HG03060 (cell line): ENCODE results near the gene NPDC1.
A peak's percentile ranks its signal among the peaks of the same experiment; 100 is the strongest.

ENCODE experiments used
- ATAC-seq: cut with Tn5 transposase; IDR thresholded peaks from one replicate; pipeline ENCODE4 v1.9.1; 2021; ENCODE audit warnings: low read depth, moderate number of reproducible peaks; ENCODE audit not compliant: unreplicated experiment

Gene NPDC1

DNA sequence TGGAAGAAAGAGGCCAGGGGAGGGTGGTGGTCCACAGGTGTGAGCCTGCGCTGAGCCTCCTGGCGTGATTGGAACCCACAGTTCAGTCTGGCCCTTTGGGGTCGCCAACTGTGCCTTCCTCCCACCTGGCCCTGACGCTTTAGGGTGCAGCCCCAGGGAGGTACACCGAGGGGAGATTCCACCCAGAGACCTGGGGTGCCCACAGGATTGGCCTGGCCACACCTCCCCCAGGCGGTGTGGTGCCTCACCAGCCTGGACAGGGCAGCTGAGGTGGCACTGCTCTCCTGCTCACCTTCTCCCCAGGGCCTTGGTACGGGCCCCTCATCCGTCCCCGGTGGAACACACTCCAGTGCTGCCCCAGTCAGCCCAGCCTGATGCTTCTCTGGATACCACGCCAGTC is 48.6 kb downstream of the NPDC1 start:
- no peak for ATAC-seq

DNA sequence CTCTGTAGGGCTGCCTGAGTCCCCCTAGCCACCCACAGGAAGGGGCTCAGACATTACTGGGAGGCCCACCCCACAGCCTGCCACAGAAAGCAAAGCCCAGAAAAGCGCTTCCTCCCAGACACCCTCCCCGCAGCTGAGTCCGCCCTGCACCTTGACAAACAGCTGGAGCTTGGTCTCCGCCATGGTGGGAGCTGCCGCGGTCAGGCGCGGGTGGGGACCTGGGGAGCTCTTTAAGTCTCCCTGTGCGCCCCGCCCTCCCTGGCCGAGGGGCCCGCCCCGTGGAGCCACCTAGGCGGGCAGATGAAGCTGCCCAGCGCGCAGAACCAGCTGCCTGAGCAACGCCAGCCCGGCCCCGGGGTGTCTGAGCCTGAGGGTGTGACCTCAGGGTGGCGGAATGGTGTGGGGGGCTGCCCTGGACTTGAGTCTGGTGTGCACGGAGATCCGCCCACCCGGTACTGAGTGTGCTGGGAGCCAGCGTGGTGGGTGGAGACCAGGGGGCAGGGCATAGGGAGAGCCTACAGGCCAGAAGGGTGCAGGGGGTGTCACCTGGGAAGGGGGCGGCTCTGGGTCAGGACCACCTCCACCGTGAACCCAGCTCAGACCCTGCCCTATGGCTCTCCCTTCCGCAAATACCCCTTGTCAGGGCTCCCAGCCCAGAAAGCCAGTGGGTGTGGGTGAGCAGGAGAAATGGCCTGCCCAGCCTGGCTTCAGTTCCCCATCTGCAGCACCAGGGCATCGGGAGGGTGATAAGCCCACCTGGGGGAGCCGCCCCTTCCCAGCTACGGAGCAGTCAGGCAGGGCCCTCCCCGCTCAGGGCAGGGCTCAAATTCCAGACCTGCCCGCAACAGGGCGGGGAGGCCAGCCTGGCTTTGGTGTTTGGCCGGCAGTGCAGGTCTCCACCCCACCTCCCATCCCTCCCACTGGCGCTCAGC is 49.4 kb downstream of the NPDC1 start, which contains the start of gene CLIC3:
Gene CLIC3 (minus strand): TSS at position 208 of the 932 bp plus-strand sequence. CDS start 25 bp downstream, at position 183.
- no peak for ATAC-seq

DNA sequence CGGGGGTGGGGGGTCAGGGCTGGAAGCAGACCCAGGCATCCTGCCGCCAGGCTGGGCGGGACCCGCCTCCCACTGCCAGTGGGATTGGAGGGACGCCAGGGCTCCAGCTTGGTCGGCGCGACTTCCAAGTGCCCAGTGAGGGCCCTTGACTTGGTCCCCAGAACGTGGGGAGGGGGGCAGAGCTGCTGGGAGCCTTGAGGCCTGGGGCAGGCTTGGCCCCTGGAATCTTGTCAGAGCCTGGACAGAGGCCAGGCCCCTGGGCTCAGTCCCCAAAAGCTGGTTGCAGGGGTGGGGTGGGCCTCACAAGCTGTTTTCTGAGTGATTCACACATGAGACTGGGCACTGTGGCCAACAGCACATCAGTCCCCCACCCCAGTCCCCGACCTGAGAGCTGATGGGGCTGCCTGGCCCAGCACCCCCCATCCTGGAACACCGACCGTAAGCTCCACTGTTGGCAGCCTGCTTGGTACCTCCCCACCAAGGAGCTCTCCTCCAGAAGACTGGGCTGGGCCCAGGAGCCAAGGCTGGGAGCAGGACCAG is 50.1 kb downstream of the NPDC1 start:
- no peak for ATAC-seq

- no peak for ATAC-seq
Observed at GRCh38 chr9:136995362-136995761, 50.6 kb downstream of the NPDC1 start.

DNA sequence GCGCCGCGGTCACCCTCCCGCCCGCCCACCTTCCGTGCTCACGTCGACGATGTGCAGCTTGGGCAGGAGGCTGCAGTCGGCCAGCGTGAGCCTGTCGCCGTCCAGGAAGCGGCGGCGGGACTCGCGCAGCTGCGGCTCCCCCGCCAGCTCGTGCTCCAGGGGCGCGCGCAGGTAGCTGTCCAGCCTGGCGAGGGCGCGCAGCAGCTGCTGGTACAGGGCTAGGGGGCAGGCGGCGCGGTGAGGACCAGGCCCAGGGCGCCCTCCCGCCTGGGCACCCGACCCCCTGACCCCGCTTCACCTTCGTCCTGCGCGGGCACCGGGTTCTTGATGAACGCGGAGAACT is 51.1 kb downstream of the NPDC1 start:
- no peak for ATAC-seq

DNA sequence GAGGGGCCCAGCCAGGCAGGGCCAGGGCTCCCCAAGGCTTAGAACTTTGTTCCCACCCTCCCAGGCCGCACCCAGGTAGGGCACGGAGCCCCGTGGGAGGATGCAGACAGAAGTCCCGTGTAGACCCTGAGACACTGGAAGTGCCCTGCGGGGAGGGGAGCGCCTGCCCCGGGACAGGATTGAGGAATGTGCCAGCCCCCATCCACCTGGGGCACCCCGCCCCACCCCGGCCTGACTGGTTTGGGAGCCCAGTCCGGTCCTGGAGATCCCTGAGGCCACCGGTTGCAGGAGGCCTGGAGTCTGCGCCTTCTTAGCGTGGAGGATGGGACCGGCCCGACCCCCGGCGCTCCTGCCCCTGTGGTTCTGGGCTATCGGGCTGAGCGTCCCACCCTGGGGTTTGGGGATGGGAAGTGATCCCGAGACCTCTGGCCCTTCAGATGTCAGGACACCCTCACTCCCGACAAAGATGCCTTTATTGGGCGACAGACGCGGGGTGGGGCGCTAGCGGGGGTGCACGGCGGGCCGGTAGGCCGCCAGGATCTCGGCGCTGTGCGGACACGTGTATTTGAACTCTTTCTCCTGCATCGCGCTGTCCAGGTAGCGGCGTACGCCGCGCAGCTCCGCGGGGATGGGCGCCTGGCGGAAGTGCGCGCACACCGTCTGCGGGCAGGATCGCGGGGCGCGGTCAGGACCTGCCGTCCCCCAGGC is 51.6 kb downstream of the NPDC1 start:
- ATAC-seq = no peak

DNA sequence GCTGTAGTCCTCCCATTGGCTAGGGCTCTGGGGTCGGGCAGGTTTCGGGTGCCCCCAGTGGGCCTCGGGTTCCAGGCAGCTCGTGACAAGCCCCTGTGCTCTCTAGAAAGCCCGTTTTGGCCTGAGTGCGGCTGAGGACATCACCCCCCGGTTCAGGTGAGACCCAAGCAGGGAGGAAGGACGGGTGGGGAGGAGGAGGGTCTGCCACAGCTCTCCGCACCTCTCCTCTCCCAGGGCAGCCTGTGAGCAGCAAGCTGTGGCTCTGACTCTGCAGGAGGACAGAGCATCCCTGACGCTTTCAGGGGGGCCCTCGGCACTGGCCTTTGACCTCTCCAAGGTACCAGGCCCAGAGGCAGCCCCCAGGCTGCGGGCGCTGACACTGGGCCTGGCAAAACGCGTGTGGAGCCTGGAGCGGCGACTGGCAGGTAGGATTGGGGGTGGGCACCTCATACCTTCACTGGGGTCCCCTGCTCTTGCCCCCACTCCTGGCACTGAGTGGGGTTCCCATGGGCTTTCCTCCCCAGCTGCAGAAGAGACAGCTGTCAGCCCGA is 53.1 kb downstream of the NPDC1 start:
- no peak for ATAC-seq

GRCh38 chr9:136991993-136992818 is 53.8 kb downstream of the NPDC1 start, which contains the start of gene PAXX:
Gene PAXX, plus strand, starts transcription at chr9:136992422. Its CDS starts 22 bp downstream, at chr9:136992444.
- ATAC-seq = peak; percentile 52

- no peak for ATAC-seq
Observed at GRCh38 chr9:136990242-136990911, 55.6 kb downstream of the NPDC1 start.
